IPS-20b (cell line): ENCODE results near the gene TAS2R41.
"Not testable (repeated sequence)": the region's sequence is repeated elsewhere in the genome, so short reads cannot be mapped to it uniquely, and the experiment has no call there.

Source experiments
- H3K27ac ChIP-seq: one replicate; pipeline ENCODE4 v1.5.1; 2013; ENCODE audit warnings: low read length
- H3K27me3 ChIP-seq: 2 replicates; pipeline ENCODE4 v1.6.1; 2013; ENCODE audit warnings: mild to moderate bottlenecking, low read length, inconsistent platforms; ENCODE audit not compliant: insufficient read depth
- H3K36me3 ChIP-seq: 2 replicates; pipeline ENCODE4 v1.6.1; 2013; ENCODE audit warnings: low read depth, mild to moderate bottlenecking, inconsistent platforms, low read length, moderate library complexity; ENCODE audit not compliant: insufficient read depth
- H3K4me1 ChIP-seq: 2 replicates; pipeline ENCODE4 v1.6.1; 2013; ENCODE audit warnings: mild to moderate bottlenecking, control low read depth, inconsistent platforms, low read length, moderate library complexity; ENCODE audit not compliant: insufficient read depth
- H3K4me3 ChIP-seq: 2 replicates; pipeline ENCODE4 v1.5.1; 2013; ENCODE audit warnings: mild to moderate bottlenecking, low read length, inconsistent platforms
- H3K9ac ChIP-seq: 2 replicates; pipeline ENCODE4 v1.6.1; 2013; ENCODE audit warnings: low read depth, mild to moderate bottlenecking, inconsistent platforms, low read length, moderate library complexity
- H3K9me3 ChIP-seq: 2 replicates; pipeline ENCODE4 v1.6.1; 2013; ENCODE audit warnings: mild to moderate bottlenecking, low read depth, low read length, inconsistent platforms; ENCODE audit not compliant: insufficient read depth

TAS2R41 gene

DNA sequence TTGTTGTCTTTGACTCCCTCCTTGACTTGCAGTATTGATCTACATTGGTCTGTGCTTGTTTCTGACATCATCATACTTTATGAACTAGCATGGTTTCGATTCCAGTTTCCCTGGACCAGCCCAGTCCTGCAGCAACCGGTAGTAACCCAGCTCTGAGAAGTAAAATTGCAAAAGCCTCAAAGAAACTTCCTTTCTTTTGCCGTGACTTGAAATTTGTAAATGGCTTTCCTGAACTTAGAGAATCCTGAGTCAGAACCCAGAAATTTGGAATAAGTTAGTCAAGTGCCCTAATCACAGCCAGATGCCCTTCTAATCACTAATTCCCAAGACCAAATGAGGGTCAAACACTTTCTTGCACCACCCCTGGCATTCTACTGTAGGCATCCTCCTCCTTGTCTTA is 19.4 kb upstream of the TAS2R41 start:
- no peak overlapping the region for H3K4me3 ChIP-seq
- H3K27ac ChIP-seq, result no peak overlapping the region
- no peaks in the 10 kb centered on the region for H3K36me3 ChIP-seq
- H3K27me3 ChIP-seq, result no peaks in the 10 kb centered on the region
- no peak overlapping the region for H3K9ac ChIP-seq
- H3K9me3 ChIP-seq, result peaks cover 9% of the 10 kb centered on the region; the same call in 1 of the 2 replicates
- no peaks in the 10 kb centered on the region for H3K4me1 ChIP-seq

DNA sequence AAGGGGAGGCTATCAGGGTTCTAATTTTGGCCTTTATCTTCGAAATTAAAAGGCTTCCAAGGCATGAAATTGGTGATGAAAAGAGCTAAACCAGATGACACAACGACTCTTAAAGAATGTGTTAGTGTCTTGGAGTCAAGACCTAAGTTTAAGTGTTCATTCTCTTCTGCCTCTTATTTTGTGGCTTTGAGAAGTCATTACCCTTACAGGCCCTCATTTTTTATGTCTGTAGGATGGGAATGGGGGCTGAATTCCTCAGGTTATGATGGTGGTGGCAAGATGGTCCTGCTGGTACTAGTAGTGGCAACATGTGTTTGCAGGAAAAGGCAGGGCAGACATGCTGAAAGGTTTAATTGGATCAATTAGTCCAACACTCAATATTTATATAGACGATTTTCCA is 19.0 kb upstream of the TAS2R41 start:
- Histone ChIP-seq H3K4me1 (no peaks in the 10 kb centered on the region), H3K9ac (no peak overlapping the region), H3K4me3 (no peak overlapping the region), H3K27ac (no peak overlapping the region), H3K27me3 (no peaks in the 10 kb centered on the region), H3K9me3 (peaks cover 9% of the 10 kb centered on the region; the same call in 1 of the 2 replicates), H3K36me3 (no peaks in the 10 kb centered on the region)

DNA sequence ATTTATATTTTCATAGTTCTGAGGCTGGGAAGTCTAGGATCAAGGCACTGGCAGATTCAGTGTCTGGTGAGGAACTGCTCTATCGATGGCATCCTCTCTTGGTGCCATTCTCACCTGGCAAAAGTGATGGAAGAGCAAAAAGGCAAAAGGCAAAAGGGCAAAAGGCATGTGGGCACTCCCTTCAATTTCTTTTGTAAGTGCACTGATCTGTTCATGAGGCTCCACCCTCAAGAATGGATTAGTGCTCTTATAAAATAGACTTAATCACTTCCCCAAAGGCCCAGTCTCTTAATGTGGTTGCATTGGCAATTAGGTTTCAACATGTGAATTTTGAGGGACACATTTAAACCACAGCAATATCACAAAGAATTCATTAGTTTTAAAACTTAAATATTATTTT is 18.3 kb upstream of the TAS2R41 start:
- H3K9me3 ChIP-seq, result peaks cover 9% of the 10 kb centered on the region; the same call in 1 of the 2 replicates
- H3K27me3 ChIP-seq, result no peaks in the 10 kb centered on the region
- H3K36me3 ChIP-seq, result no peaks in the 10 kb centered on the region
- H3K9ac ChIP-seq, result no peak overlapping the region
- H3K27ac ChIP-seq, result no peak overlapping the region
- no peaks in the 10 kb centered on the region for H3K4me1 ChIP-seq
- H3K4me3 ChIP-seq, result no peak overlapping the region

DNA sequence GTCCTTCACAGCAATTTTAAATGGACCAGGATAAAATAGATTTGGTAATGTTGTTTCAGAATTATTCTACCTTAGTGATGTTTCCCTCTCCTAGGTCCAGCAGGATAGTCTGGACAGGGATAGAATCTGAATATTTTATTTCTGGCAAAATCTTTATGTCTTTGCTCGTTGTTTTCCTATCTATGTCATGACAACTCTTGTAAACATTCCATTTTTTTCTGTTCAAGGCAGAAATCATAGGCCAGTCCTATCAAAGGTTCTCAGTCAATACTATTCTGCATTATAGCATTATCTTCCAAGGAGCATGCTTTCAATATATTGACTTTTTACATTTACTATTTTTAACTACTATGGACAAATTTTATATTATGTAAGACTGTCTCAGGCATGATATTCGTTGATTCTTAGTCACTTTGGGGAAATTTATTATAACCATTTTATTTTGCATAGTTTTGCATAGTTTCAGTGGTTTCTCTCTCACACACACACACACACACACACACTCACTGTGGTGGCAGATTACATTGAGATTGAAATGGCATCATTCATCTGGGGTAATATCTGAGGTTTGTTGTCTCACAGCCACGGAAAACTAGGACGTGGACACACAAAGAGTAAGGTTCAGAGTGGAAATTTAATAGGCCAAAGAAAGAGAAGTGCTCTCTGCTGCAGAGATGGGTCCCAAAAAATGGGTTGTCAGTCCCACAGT is 17.2 kb upstream of the TAS2R41 start:
- H3K9ac ChIP-seq, result no peak overlapping the region
- H3K4me3 ChIP-seq, result no peak overlapping the region
- H3K27ac ChIP-seq, result no peak overlapping the region
- H3K36me3 ChIP-seq, result no peaks in the 10 kb centered on the region
- H3K27me3 ChIP-seq, result no peaks in the 10 kb centered on the region
- H3K4me1 ChIP-seq, result no peaks in the 10 kb centered on the region
- peaks cover 9% of the 10 kb centered on the region; the same call in 1 of the 2 replicates for H3K9me3 ChIP-seq

DNA sequence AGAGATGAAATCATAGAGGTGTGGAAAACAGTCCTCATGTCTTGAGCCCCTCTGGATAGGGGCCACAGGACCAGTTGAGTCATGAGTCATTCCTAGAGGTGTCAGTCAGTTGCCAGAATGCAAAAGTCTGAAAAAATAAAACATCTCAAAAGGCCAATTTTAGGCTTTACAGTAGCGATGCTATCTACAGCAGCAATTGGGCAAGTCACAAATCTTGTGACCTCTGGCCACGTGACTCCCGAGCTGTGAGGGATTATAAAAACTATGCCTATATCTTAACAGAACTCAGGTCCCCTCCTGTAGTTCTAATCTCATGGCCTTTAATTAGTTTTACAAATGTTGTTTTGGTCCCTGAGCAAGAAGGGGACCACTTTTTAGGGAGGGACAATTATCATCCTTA is 15.6 kb upstream of the TAS2R41 start:
- Histone ChIP-seq H3K4me1 (no peaks in the 10 kb centered on the region), H3K4me3 (no peak overlapping the region), H3K27ac (no peak overlapping the region), H3K36me3 (no peaks in the 10 kb centered on the region), H3K9ac (no peak overlapping the region), H3K9me3 (peaks cover 9% of the 10 kb centered on the region; the same call in 1 of the 2 replicates), H3K27me3 (no peaks in the 10 kb centered on the region)

DNA sequence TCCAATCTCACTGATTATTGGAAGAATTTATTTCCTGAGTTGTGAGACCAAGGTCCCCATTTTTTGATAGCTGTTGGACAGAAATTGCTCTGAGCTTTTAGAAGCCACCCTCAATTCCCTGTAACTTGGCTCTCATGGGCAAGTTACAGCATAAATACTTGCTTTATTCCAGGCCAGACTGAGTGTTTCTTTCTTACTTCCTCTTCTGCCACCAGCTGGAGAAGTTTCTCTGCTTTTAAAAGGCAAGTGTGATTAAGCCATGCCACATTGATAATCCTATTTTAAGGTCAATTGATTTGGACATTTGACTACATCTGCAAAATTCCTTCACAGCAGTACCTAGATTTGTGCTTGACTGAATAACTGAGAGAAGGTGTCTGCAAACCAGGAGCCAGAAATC is 14.1 kb upstream of the TAS2R41 start:
- Histone ChIP-seq H3K4me3 (no peak overlapping the region), H3K27me3 (no peaks in the 10 kb centered on the region), H3K36me3 (no peaks in the 10 kb centered on the region), H3K27ac (no peak overlapping the region), H3K4me1 (no peaks in the 10 kb centered on the region), H3K9me3 (peaks cover 9% of the 10 kb centered on the region; the same call in 1 of the 2 replicates), H3K9ac (no peak overlapping the region)

DNA sequence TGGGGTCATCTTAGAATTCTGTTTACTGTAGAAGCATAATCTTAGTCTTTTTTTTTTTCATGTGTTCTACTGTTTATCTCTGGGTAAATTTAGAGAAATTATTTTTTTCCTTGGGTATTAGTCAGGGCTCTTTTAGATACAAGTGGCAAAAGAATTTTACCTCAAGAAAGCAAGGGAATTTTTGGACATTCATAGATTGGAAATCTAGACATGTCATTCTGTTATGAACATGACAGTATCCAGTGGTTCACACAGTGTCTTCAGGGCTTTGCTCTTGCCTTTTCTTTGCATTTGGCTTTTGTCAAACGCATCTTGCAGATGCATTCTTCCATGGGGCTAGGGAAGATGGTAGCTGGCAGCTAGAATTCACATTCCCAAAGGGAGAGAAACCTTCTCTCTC is 13.7 kb upstream of the TAS2R41 start:
- Histone ChIP-seq H3K9ac (no peak overlapping the region), H3K9me3 (peaks cover 9% of the 10 kb centered on the region; the same call in 1 of the 2 replicates), H3K4me3 (no peak overlapping the region), H3K27ac (no peak overlapping the region), H3K36me3 (no peaks in the 10 kb centered on the region), H3K4me1 (no peaks in the 10 kb centered on the region), H3K27me3 (no peaks in the 10 kb centered on the region)

DNA sequence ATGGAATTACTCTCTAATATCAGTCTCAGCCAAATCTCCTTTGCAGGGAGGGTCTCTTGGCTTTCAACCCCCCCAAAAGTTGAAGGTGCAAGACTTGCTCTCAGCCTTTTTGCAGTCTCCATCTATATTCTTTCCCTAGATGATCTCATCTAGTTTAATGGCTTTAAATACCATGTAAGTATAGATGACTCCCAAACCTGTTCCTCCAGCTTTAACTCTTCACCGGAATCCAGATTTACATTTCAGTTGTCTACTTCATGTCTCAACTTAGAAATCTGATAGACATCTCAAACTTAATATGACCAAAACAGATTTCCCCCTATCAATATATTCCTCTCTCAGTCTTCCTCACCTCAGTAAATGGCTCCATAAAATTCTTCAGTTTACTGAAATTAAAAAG is 9.9 kb upstream of the TAS2R41 start:
- no peak overlapping the region for H3K27ac ChIP-seq
- H3K9ac ChIP-seq, result no peak overlapping the region
- H3K4me1 ChIP-seq, result no peaks in the 10 kb centered on the region
- H3K27me3 ChIP-seq, result no peaks in the 10 kb centered on the region
- H3K9me3 ChIP-seq, result no peaks in the 10 kb centered on the region
- no peaks in the 10 kb centered on the region for H3K36me3 ChIP-seq
- no peak overlapping the region for H3K4me3 ChIP-seq

DNA sequence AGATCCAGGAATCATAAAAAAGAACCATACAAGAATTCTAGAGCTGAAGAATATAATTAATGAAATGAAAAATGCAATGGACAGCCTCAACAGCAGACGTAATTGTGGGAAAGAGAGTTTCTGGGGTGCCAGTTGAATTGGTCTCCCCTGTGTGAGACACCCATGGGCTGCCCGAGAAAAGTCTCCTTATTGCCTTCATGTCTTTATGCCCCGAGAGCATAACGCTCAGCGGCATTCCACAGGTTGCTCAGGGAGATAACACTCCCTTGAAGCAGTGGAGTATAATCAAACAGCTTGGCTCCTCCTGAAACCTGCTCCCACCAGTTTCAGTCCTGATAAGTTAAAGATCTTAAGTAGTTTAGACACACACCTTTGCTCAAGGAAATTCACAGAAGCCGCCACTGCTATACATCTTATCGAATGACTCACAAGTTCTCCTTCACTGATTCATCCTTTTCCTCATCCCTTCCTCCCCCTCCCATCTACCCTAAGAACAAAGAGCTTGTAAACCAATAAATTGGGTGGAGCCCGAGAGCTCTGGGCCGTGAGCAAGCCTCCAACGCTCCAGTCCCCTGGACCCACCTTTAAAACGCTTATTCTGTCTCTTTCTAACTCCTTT is 5.5 kb upstream of the TAS2R41 start:
- not testable (repeated sequence) for H3K27me3 ChIP-seq, H3K4me1 ChIP-seq, H3K9me3 ChIP-seq, H3K36me3 ChIP-seq, H3K9ac ChIP-seq, H3K4me3 ChIP-seq, H3K27ac ChIP-seq

DNA sequence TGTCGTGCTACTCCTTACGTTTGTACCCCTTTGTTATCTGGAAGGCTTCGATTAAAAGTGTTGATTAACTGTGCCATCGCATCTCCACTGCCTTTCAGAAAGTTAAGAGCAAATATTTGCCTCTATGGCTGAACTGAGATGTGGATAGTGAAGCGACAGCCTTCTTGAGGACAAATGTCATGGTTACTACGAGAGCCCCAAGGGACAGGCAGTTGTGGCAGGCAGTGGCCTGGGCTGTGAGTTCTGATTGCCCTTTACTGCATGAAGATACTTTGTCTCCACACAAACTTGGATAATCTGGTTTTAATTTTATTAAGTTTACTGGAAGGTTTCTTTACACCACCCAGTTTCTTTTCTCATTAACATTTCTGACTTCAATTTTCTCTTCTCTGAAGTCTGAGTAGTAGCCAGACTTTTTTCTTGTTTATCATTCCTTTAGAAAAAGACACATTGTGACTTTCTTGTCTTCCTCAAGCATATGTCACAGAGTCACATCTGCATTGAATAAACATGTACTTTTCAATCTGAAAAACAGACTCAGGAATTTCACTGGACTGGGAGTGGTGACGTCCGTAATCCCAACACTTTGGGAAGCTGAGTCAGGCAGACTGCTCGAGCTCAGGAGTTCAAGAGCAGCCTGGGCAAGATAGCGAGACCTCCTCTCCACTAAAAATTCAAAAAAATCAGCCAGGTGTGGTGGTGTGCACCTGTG is 1.5 kb downstream of the TAS2R41 start:
- H3K9me3 ChIP-seq, result no peaks in the 10 kb centered on the region
- H3K9ac ChIP-seq, result no peak overlapping the region
- no peak overlapping the region for H3K27ac ChIP-seq
- H3K27me3 ChIP-seq, result no peaks in the 10 kb centered on the region
- no peak overlapping the region for H3K4me3 ChIP-seq
- no peaks in the 10 kb centered on the region for H3K4me1 ChIP-seq
- H3K36me3 ChIP-seq, result no peaks in the 10 kb centered on the region

DNA sequence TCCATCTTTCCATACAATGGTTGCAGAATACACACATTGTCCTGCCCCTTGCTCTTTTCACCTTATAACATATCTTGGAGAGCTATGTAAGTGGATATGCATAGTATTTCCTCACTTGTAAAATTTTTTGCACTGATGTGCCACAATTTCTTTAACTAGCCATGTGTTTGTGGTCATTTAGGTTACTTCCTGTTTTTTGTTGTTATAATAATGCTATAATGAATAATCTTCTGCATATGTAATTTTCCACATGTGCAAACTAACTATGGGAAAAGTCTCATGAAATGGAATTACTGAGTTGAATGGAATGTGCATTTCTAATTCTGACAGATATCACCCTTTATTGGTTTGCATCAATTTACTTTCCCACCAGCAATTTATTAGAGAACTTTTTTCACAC is 2.8 kb downstream of the TAS2R41 start:
- H3K27me3 ChIP-seq, result no peaks in the 10 kb centered on the region

DNA sequence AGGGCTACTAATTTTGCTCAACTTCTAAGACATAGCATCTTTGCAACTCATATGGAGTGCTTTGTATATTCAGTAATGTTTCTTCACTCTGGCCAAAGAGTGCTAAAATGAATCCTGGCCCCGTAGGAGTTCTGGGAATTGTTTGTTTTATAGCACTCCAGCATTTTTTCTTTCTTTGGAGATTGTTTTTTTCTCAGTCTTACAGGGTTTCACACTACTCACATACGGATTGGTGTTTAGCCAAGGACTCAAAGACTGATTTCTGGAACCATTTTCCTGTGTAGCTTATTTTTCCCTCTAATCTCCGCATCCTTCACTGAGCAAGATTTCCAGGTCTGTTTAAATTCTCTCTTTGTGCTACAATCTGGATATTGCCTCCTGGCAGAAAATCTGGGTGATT is 6.4 kb downstream of the TAS2R41 start:
- Histone ChIP-seq H3K9me3 (no peaks in the 10 kb centered on the region), H3K4me1 (no peaks in the 10 kb centered on the region), H3K27ac (no peak overlapping the region), H3K27me3 (no peaks in the 10 kb centered on the region), H3K9ac (no peak overlapping the region), H3K36me3 (no peaks in the 10 kb centered on the region), H3K4me3 (no peak overlapping the region)

More for the DNA sequence above, 2.8 kb downstream of the TAS2R41 start:
- Histone ChIP-seq H3K36me3 (no peaks in the 10 kb centered on the region), H3K4me1 (no peaks in the 10 kb centered on the region), H3K9ac (no peak overlapping the region), H3K27ac (no peak overlapping the region), H3K4me3 (no peak overlapping the region), H3K9me3 (no peaks in the 10 kb centered on the region)
